Thyroid gland (tissue), 4 donors: ENCODE data around the gene NBEAL2. TPM values are rescaled to one million over a fixed set of nuclear protein-coding genes. Genes with fewer than 3 reads are reported as not detected.

Source experiments
- DNase-seq, 2 donors: peaks; one replicate each; pipeline ENCODE4 v3.0.0-alpha.2; 2019
- H3K27ac ChIP-seq, 3 donors: fragments of 200-600 bp; sonication (generic); 1 replicate in 2 of 3; 2 replicates in 1 of 3; pipeline ENCODE4 v1.5.1; 2016 to 2019; ENCODE audit warnings: mild to moderate bottlenecking in 1 of 3, moderate library complexity in 1 of 3
- H3K27me3 ChIP-seq: fragments of 200-600 bp; sonication (generic); one replicate; pipeline ENCODE4 v1.5.1; 2019
- H3K36me3 ChIP-seq, 2 donors: fragments of 200-600 bp; sonication (generic); one replicate each; pipeline ENCODE4 v1.5.1; 2016 to 2019
- H3K4me1 ChIP-seq, 2 donors: fragments of 200-600 bp; sonication (generic); one replicate each; pipeline ENCODE4 v1.5.1; 2017 to 2019
- H3K4me3 ChIP-seq, 3 donors: fragments of 200-600 bp; sonication (generic); replicated peaks in 1 of 3; 1 replicate in 2 of 3; 2 replicates in 1 of 3; pipeline ENCODE4 v1.5.1; 2016; ENCODE audit warnings: mild to moderate bottlenecking in 1 of 3
- H3K9me3 ChIP-seq: fragments of 200-600 bp; sonication (generic); one replicate; pipeline ENCODE4 v1.5.1; 2017
- CTCF ChIP-seq, 6 experiments: fragments of 200-600 bp in 3 of 6; fragments of 450-650 bp in 3 of 6; sonication (generic) in 3 of 6; IDR thresholded peaks; one replicate each; pipeline ENCODE4 v1.5.1; 2016 to 2019; ENCODE audit warnings: antibody characterized with exemption in 6 of 6, mild to moderate bottlenecking in 2 of 6, inconsistent platforms in 1 of 6, moderate library complexity in 1 of 6
- POLR2A ChIP-seq, 2 donors: fragments of 450-650 bp; IDR thresholded peaks; one replicate each; pipeline ENCODE4 v1.6.1; 2017; ENCODE audit warnings: antibody characterized with exemption in 2 of 2, mild to moderate bottlenecking in 2 of 2, moderate library complexity in 1 of 2
- WGBS, 2 donors: methylation state at CpG; one replicate each; pipeline ENCODE4 v1.1.5; 2017; 5-methylcytosine and 5-hydroxymethylcytosine counted together
- intact Hi-C: fragments of 100-400 bp; cut with DNase I; formaldehyde crosslinking; loops from one replicate; pipeline ENCODE4 v1.15.1; 2023
- total RNA-seq, 4 donors: library from RNA; depleted of rRNA; stranded (reverse); fragments of >200 nt; gene quantifications; one replicate each; pipeline ENCODE4 v1.2.3, GENCODE V29; 2016

The NBEAL2 gene
- total RNA-seq, 4 donors from 2014 or later = 19.4 to 38.6 (median 27.5) TPM

DNA sequence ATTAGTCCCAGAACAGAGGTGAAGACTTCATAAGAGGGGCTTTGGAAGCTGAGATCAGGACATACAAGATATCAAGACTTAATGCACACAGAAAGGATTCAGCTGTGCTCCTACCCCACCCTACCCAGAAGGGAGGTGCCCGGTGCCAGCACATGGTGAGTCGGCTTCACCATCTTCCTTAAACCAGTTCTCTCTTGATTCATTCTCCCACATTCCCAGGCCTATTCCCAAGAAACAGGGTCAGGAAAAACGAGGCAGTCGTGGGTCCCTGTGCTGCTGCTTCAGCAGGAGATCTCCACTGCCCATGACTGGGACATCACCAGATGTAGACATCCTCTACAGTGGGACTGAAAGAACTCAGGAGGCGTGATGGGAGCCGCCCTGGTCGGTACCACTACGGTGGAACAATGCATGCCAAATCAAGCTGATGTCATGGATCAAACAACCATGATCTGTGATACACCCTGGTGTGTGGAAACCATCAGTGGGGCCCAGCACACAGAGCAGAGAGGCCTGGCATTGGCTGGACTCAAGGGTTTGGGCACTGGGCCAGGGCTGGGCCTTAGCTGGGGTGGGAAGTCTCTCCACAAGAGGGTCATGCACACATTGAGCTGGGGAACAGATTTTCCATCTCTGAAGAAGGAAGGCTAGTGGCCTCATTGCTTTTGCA, 44.8 kb upstream of the NBEAL2 start:
- peak; percentile 56 to 58 for DNase-seq
- intact Hi-C loops = no loop called here
- Histone ChIP-seq H3K27ac (peak overlapping the region; percentile 83 to 94 (median 90)), H3K27me3 (no peaks in the 10 kb centered on the region), H3K4me1 (peaks cover 71 to 94% of the 10 kb centered on the region in 2 donors), H3K9me3 (no peaks in the 10 kb centered on the region), H3K4me3 (no peak overlapping the region), H3K36me3 (peaks cover 0 to 4% of the 10 kb centered on the region in 2 donors)
- no peak for TF ChIP-seq CTCF (IDR thresholded peaks at IDR 0.05)
- no peak for TF ChIP-seq POLR2A (IDR thresholded peaks at IDR 0.05)
- 52 to 63% methylated on average over 8 of the region's 8 CpGs for WGBS, 2 donors

DNA sequence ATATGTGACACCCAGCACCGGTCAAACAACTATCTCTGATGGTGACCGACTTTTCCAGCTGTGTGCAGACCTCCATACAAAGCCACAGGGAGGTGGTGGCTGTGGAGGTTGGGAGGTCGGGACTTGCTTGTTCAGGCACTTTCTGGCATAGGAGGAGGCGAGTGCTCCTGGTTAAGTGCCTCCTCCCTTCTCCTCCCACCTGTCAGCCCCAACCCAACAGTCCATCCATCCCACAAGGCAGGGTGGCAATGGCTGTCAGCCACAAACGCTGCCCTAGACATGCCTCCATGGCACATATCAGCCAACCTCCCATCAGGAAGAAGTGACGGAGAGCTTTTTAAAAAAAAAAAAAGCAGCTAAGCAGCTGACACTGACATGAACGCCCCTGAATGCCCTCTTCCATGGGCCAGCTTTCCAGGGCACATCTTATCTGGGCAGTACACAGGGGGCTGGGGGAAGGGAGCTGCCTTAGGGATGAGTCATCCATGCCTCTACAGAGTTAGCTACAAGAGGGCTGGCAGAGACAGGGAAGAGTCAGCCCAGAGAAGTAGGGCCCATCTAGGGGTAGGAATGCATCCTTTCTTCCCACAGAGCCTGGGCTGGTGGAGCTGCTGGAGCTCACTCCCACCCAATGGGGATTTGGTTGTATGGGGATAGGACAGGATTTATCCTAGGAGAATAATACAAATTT, 44.2 kb upstream of the NBEAL2 start:
- Histone ChIP-seq H3K27me3 (no peaks in the 10 kb centered on the region), H3K27ac (peak overlapping the region; percentile 83 to 94 (median 90)), H3K4me3 (no peak overlapping the region), H3K4me1 (peaks cover 64 to 88% of the 10 kb centered on the region in 2 donors), H3K36me3 (peaks cover 0 to 5% of the 10 kb centered on the region in 2 donors), H3K9me3 (no peaks in the 10 kb centered on the region)
- TF ChIP-seq POLR2A (IDR thresholded peaks at IDR 0.05) (peak in 1 of 2 donors; percentile 24), CTCF (IDR thresholded peaks at IDR 0.05) (peak in 5 of 6 experiments; percentile 16 to 73 (median 56))
- DNase-seq = peak; percentile 94 to 95
- intact Hi-C loops = no loop called here
- 48 to 50% methylated on average over 7 of the region's 7 CpGs for WGBS, 2 donors

- TF ChIP-seq POLR2A (IDR thresholded peaks at IDR 0.05) (no peak), CTCF (IDR thresholded peaks at IDR 0.05) (no peak)
- H3K27ac ChIP-seq = peak overlapping the region; percentile 66 to 94 (median 90)
- no peak for DNase-seq
- no peaks in the 10 kb centered on the region for H3K9me3 ChIP-seq
- no peaks in the 10 kb centered on the region for H3K27me3 ChIP-seq
- intact Hi-C loops = no loop called here
- H3K4me3 ChIP-seq = no peak overlapping the region
- peaks cover 57 to 81% of the 10 kb centered on the region in 2 donors for H3K4me1 ChIP-seq
- peaks cover 0 to 5% of the 10 kb centered on the region in 2 donors for H3K36me3 ChIP-seq
- WGBS, 2 donors = 94 to 95% methylated on average over 7 of the region's 7 CpGs
Measured at GRCh38 chr3:46935989-46936558, 43.4 kb upstream of the NBEAL2 start.

- intact Hi-C loops = no loop called here
- peaks cover 0 to 5% of the 10 kb centered on the region in 2 donors for H3K36me3 ChIP-seq
- WGBS, 2 donors = 93 to 96% methylated on average over 5 of the region's 5 CpGs
- H3K4me3 ChIP-seq = no peak overlapping the region
- no peaks in the 10 kb centered on the region for H3K9me3 ChIP-seq
- H3K27me3 ChIP-seq = no peaks in the 10 kb centered on the region
- H3K27ac ChIP-seq = peak overlapping the region in 2 of 3 donors; percentile 90 to 94
- no peak for DNase-seq
- H3K4me1 ChIP-seq = peaks cover 50 to 77% of the 10 kb centered on the region in 2 donors
- TF ChIP-seq CTCF (IDR thresholded peaks at IDR 0.05) = no peak
- TF ChIP-seq POLR2A (IDR thresholded peaks at IDR 0.05) = no peak
Measured at GRCh38 chr3:46936733-46937250, 42.7 kb upstream of the NBEAL2 start.
